Measurements from ENCODE around the gene FGFRL1. TPM values are rescaled to one million over a fixed set of nuclear protein-coding genes. Genes with fewer than 3 reads are reported as not detected.

FGFRL1 gene
- total RNA-seq, 1 experiment from 2014 or later = 26.1 TPM

DNA sequence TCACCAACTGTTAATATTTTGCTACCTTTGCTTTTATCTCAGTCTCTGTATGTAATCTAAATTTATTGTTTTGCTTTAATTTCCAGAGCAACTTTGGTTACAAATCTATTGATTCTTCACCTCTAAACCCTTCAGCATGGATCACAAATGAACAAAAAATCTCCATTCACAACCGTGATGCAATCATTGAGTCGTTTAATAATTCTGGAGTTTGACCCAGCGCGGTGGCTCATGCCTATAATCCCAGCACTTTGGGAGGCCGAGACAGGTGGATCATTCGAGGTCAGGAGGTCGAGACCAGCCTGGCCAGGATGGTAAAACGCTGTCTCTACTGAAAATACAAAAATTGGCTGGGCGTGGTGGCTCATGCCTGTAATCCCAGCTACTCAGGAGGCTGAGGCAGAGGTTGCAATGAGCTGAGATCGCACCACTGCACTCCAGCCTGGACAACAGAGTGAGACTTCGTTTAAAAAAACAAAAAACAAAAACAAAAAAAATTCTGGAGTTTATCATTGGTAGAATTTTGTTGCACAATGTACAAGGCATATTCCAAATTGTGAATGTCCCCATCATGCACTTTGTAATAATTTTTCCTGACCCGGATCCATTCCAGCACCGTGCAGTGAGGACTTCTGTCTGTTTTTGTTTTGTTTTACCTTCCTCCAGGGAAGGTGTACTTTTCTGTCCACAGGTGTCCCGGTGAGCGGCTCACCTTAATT lies 26.9 kb upstream of the FGFRL1 start:
- no peak overlapping the region for H4K8ac ChIP-seq (replicated peaks; ENCODE audit: insufficient read length, low read depth, low read length)
- no peak overlapping the region for H2BK15ac ChIP-seq (ENCODE audit: low read depth, low read length)
- no peak overlapping the region for H3T11ph ChIP-seq (ENCODE audit: low read length)
- no peak overlapping the region for H3K14ac ChIP-seq (ENCODE audit: insufficient read depth, low read length)
- H3K56ac ChIP-seq (ENCODE audit: insufficient read length, low read depth, low read length) = no peak overlapping the region
- no peak overlapping the region; a peak in 1 of 7 replicates for H3K27ac Mint-ChIP-seq
- H3K4ac ChIP-seq (ENCODE audit: low read depth, low read length) = no peak overlapping the region
- peak overlapping the region; percentile 31 for H3K4me2 ChIP-seq (ENCODE audit: insufficient read depth, insufficient read length, low read length)
- H4K5ac ChIP-seq (ENCODE audit: insufficient read length, low read depth, low read length) = no peak overlapping the region
- no peak overlapping the region for H2BK12ac ChIP-seq (ENCODE audit: insufficient read length, low read depth, low read length)
- H3K27me3 Mint-ChIP-seq (ENCODE audit: low read depth) = peaks cover 48% of the 10 kb centered on the region
- H3K4me3 Mint-ChIP-seq = peak overlapping the region in 1 of 2 experiments; percentile 43; a peak in 2 of 5 replicates
- no CpG with 5 or more reads among the region's 15 CpGs for WGBS (ENCODE audit: extremely low coverage, insufficient read length, low lambda C conversion rate)
- no peak overlapping the region for H3K18ac ChIP-seq (ENCODE audit: insufficient read length, low read depth, low read length)
- H2BK120ac ChIP-seq (ENCODE audit: low read depth, low read length, poor library complexity, severe bottlenecking) = no peak overlapping the region
- H2AK5ac ChIP-seq (ENCODE audit: insufficient read length, low read length) = no peak overlapping the region
- H2BK20ac ChIP-seq (ENCODE audit: low read depth, low read length, poor library complexity, severe bottlenecking) = no peak overlapping the region
- no peaks in the 10 kb centered on the region for H3K36me3 Mint-ChIP-seq (ENCODE audit: insufficient read depth in 1 of 3, low read depth in 3 of 3)
- H3K4me1 ChIP-seq (ENCODE audit: insufficient read depth, low read length) = peaks cover 3% of the 10 kb centered on the region; the same call in 1 of the 2 replicates
- no peaks in the 10 kb centered on the region for H3K9me3 ChIP-seq (ENCODE audit: control insufficient read depth, low read depth, low read length)
- peaks cover 11 to 13% of the 10 kb centered on the region in 2 experiments for H3K4me1 Mint-ChIP-seq
- no peak overlapping the region for H3K23ac ChIP-seq (ENCODE audit: insufficient read length, low read depth, low read length)
- H2BK5ac ChIP-seq (ENCODE audit: insufficient read length, low read length) = no peak overlapping the region
- H3K9ac ChIP-seq (ENCODE audit: extremely low read depth, insufficient read length, low read length) = no peak overlapping the region
- no peak for DNase-seq
- H4K20me1 ChIP-seq (ENCODE audit: control insufficient read depth, insufficient read depth, insufficient read length) = no peaks in the 10 kb centered on the region
- no peak overlapping the region for H3K27ac ChIP-seq (ENCODE audit: insufficient read length, low read depth, low read length)
- TF ChIP-seq, protein P1, sequence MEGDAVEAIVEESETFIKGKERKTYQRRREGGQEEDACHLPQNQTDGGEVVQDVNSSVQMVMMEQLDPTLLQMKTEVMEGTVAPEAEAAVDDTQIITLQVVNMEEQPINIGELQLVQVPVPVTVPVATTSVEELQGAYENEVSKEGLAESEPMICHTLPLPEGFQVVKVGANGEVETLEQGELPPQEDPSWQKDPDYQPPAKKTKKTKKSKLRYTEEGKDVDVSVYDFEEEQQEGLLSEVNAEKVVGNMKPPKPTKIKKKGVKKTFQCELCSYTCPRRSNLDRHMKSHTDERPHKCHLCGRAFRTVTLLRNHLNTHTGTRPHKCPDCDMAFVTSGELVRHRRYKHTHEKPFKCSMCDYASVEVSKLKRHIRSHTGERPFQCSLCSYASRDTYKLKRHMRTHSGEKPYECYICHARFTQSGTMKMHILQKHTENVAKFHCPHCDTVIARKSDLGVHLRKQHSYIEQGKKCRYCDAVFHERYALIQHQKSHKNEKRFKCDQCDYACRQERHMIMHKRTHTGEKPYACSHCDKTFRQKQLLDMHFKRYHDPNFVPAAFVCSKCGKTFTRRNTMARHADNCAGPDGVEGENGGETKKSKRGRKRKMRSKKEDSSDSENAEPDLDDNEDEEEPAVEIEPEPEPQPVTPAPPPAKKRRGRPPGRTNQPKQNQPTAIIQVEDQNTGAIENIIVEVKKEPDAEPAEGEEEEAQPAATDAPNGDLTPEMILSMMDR (conservative IDR thresholded peaks at IDR 0.05) = no peak
- H3K27me3 ChIP-seq (ENCODE audit: insufficient read depth, low read length) = no peaks in the 10 kb centered on the region; the same call in 1 of the 2 replicates
- no peaks in the 10 kb centered on the region for H3K79me1 ChIP-seq (ENCODE audit: insufficient read depth, low read depth, low read length, poor library complexity, severe bottlenecking)
- no peaks in the 10 kb centered on the region for H3K79me2 ChIP-seq (ENCODE audit: insufficient read depth, low read length)
- H3K23me2 ChIP-seq (ENCODE audit: insufficient read length, low read depth, low read length, poor library complexity, severe bottlenecking) = peaks cover 3% of the 10 kb centered on the region
- H4K91ac ChIP-seq (ENCODE audit: insufficient read length, low read depth, low read length) = no peak overlapping the region
- no peak overlapping the region for H2AFZ ChIP-seq (ENCODE audit: low read length)
- H3K9me3 Mint-ChIP-seq = peaks cover 0 to 4% of the 10 kb centered on the region in 2 experiments; a peak in 1 of 5 replicates

Measured in H9 (cell line).